Body of pancreas (tissue), 4 donors: ENCODE measurements around the gene LOXL3. TPM values are rescaled to one million over a fixed set of nuclear protein-coding genes. Genes with fewer than 3 reads are reported as not detected.

Experiments
- ATAC-seq: fragments of 150-250 bp; one replicate; pipeline ENCODE4 v1.9.1; 2016
- DNase-seq, 4 donors: peaks; one replicate each; pipeline ENCODE4 v3.0.0-alpha.2; 2019
- H3K27ac ChIP-seq, 4 donors: fragments of 200-600 bp; sonication (generic); 1 replicate in 3 of 4; 2 replicates in 1 of 4; pipeline versions ENCODE4 v1.5.1 to v1.6.1; 2016 to 2019; ENCODE audit warnings: mild to moderate bottlenecking in 1 of 4, mixed read lengths in 1 of 4, moderate library complexity in 1 of 4
- H3K27me3 ChIP-seq, 2 donors: fragments of 200-600 bp; sonication (generic); one replicate each; pipeline ENCODE4 v1.6.0; 2016; ENCODE audit warnings: mild to moderate bottlenecking in 1 of 2
- H3K36me3 ChIP-seq, 2 donors: fragments of 200-600 bp; sonication (generic); replicated peaks in 1 of 2; 2 replicates each; pipeline ENCODE4 v1.5.1; 2016; ENCODE audit warnings: low read depth in 2 of 2; ENCODE audit not compliant: insufficient read depth in 1 of 2
- H3K4me1 ChIP-seq: fragments of 200-600 bp; sonication (generic); one replicate; pipeline ENCODE4 v1.6.0; 2016
- H3K4me3 ChIP-seq, 2 donors: fragments of 200-600 bp; sonication (generic); 1 replicate in 1 of 2; 2 replicates in 1 of 2; pipeline ENCODE4 v1.5.1; 2016 to 2019
- H3K9me3 ChIP-seq, 3 donors: fragments of 200-600 bp; sonication (generic); 1 replicate in 2 of 3; 2 replicates in 1 of 3; pipeline ENCODE4 v1.5.1; 2016
- POLR2A ChIP-seq, 3 donors: fragments of 450-650 bp; IDR thresholded peaks; one replicate each; pipeline ENCODE4 v1.6.1; 2016; ENCODE audit warnings: antibody characterized with exemption in 3 of 3, mild to moderate bottlenecking in 2 of 3
- WGBS, 2 donors: methylation state at CpG; one replicate each; pipeline ENCODE4 v1.1.5; 2017; 5-methylcytosine and 5-hydroxymethylcytosine counted together
- intact Hi-C: fragments of 100-400 bp; cut with DNase I; formaldehyde crosslinking; loops from one replicate; pipeline ENCODE4 v1.15.1; 2023
- total RNA-seq, 2 donors: library from RNA; depleted of rRNA; stranded (reverse); fragments of >200 nt; gene quantifications; one replicate each; pipeline ENCODE4 v1.1.0, GENCODE V29; 2016
- TF ChIP-seq, protein P1 (sequence below), 7 experiments: fragments of 450-650 bp in 4 of 7; fragments of 200-600 bp in 3 of 7; sonication (generic) in 3 of 7; IDR thresholded peaks; one replicate each; pipeline ENCODE4 v1.5.1; 2016 to 2019; ENCODE audit warnings: antibody characterized with exemption in 7 of 7

Gene LOXL3
- total RNA-seq, 2 donors from 2014 or later: 0.33 to 3.1 TPM

DNA sequence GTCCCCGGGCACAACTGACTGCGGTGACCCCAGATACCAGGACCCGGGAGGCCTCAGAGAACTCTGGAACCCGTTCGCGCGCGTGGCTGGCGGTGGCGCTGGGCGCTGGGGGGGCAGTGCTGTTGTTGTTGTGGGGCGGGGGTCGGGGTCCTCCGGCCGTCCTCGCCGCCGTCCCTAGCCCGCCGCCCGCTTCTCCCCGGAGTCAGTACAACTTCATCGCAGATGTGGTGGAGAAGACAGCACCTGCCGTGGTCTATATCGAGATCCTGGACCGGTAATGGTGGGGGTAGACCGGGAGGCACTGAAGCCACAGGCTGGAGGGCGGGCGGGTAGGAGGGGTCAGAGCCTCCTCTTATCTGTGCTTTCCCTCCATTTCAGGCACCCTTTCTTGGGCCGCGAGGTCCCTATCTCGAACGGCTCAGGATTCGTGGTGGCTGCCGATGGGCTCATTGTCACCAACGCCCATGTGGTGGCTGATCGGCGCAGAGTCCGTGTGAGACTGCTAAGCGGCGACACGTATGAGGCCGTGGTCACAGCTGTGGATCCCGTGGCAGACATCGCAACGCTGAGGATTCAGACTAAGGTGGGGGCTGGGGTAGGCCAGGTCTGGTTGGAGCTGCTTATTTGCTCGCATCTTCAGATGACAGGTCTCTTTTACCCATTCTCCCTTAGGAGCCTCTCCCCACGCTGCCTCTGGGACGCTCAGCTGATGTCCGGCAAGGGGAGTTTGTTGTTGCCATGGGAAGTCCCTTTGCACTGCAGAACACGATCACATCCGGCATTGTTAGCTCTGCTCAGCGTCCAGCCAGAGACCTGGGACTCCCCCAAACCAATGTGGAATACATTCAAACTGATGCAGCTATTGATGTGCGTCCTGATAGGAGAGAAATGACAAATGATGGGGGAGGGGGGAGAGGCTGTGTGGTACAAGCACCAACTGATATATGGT lies 23.2 kb downstream of the LOXL3 start:
- Histone ChIP-seq H3K27ac (peak overlapping the region; percentile 8 to 90 (median 68)), H3K4me3 (peak overlapping the region; percentile 37 to 70), H3K27me3 (no peaks in the 10 kb centered on the region), H3K9me3 (no peaks in the 10 kb centered on the region), H3K4me1 (peaks cover 27% of the 10 kb centered on the region), H3K36me3 (peaks cover 0 to 4% of the 10 kb centered on the region in 2 donors)
- ATAC-seq (peak; percentile 13), DNase-seq (peak; percentile 34 to 42 (median 36))
- 4 to 7% methylated on average over 19 to 54 of the region's 54 CpGs for WGBS, 2 donors
- no peak for TF ChIP-seq POLR2A (IDR thresholded peaks at IDR 0.05)
- TF ChIP-seq, protein P1, sequence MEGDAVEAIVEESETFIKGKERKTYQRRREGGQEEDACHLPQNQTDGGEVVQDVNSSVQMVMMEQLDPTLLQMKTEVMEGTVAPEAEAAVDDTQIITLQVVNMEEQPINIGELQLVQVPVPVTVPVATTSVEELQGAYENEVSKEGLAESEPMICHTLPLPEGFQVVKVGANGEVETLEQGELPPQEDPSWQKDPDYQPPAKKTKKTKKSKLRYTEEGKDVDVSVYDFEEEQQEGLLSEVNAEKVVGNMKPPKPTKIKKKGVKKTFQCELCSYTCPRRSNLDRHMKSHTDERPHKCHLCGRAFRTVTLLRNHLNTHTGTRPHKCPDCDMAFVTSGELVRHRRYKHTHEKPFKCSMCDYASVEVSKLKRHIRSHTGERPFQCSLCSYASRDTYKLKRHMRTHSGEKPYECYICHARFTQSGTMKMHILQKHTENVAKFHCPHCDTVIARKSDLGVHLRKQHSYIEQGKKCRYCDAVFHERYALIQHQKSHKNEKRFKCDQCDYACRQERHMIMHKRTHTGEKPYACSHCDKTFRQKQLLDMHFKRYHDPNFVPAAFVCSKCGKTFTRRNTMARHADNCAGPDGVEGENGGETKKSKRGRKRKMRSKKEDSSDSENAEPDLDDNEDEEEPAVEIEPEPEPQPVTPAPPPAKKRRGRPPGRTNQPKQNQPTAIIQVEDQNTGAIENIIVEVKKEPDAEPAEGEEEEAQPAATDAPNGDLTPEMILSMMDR (IDR thresholded peaks at IDR 0.05): no peak
- intact Hi-C loops: no loop called here

DNA sequence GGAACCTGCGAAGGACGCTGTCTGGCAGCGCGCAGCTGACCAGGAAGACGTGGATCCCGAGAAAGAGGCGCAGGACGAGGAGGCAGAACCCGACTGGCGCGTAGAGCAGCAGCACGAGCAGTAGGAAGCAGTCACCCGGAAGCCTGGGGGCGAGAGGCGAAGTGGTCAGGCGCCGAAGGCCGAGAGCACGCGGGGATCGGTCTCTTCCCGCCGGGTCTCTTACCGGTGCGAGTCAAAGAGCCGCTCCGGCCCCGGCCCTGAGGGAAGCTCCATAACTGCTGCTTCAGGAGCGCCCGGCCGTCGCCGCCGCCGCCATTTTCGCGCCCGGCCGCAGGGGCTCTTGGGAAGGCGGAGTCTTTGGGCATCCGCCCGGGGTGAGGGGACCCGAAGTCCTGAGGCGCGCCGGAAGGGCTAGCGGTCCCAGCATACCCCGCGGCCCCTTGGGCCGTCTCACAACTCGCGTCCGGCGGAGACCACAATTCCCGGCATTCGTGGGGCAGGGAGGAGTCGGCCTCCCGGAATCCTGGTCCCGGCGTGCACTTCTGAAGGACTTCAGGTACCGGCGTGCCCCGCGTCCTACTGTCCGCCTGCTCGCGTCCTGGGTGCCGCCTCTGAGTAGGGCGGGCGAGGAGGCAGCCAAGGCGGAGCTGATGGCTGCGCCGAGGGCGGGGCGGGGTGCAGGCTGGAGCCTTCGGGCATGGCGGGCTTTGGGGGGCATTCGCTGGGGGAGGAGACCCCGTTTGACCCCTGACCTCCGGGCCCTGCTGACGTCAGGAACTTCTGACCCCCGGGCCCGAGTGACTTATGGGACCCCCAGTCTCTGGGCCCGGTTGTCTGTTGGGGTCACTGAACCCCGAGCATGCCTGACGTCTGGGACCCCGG lies 24.1 kb downstream of the LOXL3 start, which contains the start of the genes AUP1 and HTRA2:
AUP1 (minus strand) TSS at position 350 of the 882 bp plus-strand sequence; CDS start at position 273, 77 bp downstream.
HTRA2 (plus strand) TSS at position 577 of the 882 bp plus-strand sequence; CDS start at position 651, 74 bp downstream.
- TF ChIP-seq, protein P1 (IDR thresholded peaks at IDR 0.05): peak in 2 of 7 experiments; percentile 8 to 24
- peak; percentile 42 to 92 (median 90) for TF ChIP-seq POLR2A (IDR thresholded peaks at IDR 0.05)
- Histone ChIP-seq H3K4me3 (peak within 1 kb of the TSS; percentile 70 to 82), H3K4me1 (peaks cover 27% of the 10 kb centered on the region), H3K27ac (peak within 1 kb of the TSS; percentile 50 to 90 (median 80)), H3K36me3 (peaks cover 0 to 4% of the 10 kb centered on the region in 2 donors), H3K9me3 (no peaks in the 10 kb centered on the region), H3K27me3 (no peaks in the 10 kb centered on the region)
- 0 to 5% methylated on average over 12 to 86 of the region's 87 CpGs for WGBS, 2 donors
- intact Hi-C loops: loop anchor here (5.0 kb wide), 1 partner anchor 37 kb away; no protein-coding TSS in a partner anchor
- ATAC-seq (peak; percentile 97), DNase-seq (peak; percentile 98 to 99 (median 98))

GRCh38 chr2:74528600-74529356 lies 25.0 kb downstream of the LOXL3 start:
- WGBS, 2 donors: 11 to 15% methylated on average over 23 to 29 of the region's 29 CpGs
- intact Hi-C loops: loop anchor here (5.0 kb wide), 1 partner anchor 36 kb away; no protein-coding TSS in a partner anchor
- Histone ChIP-seq H3K9me3 (no peaks in the 10 kb centered on the region), H3K4me1 (peaks cover 27% of the 10 kb centered on the region), H3K27ac (peak overlapping the region; percentile 50 to 90 (median 80)), H3K27me3 (no peaks in the 10 kb centered on the region), H3K4me3 (peak overlapping the region; percentile 70 to 82), H3K36me3 (peaks cover 0 to 4% of the 10 kb centered on the region in 2 donors)
- DNase-seq (no peak), ATAC-seq (no peak)
- TF ChIP-seq, protein P1 (IDR thresholded peaks at IDR 0.05): no peak
- TF ChIP-seq POLR2A (IDR thresholded peaks at IDR 0.05): no peak

- 90 to 91% methylated on average over 9 of the region's 9 CpGs for WGBS, 2 donors
- no peak overlapping the region for H3K27ac ChIP-seq
- no peak for ATAC-seq
- intact Hi-C loops: loop anchor here (5.0 kb wide), 1 partner anchor 35 kb away; no protein-coding TSS in a partner anchor
- no peaks in the 10 kb centered on the region for H3K27me3 ChIP-seq
- H3K4me1 ChIP-seq: peaks cover 27% of the 10 kb centered on the region
- TF ChIP-seq POLR2A (IDR thresholded peaks at IDR 0.05): no peak
- TF ChIP-seq, protein P1 (IDR thresholded peaks at IDR 0.05): no peak
- no peak for DNase-seq
- H3K36me3 ChIP-seq: peaks cover 0 to 4% of the 10 kb centered on the region in 2 donors
- no peak overlapping the region for H3K4me3 ChIP-seq
- H3K9me3 ChIP-seq: no peaks in the 10 kb centered on the region
These were observed 26.0 kb downstream of the LOXL3 start for GRCh38 chr2:74527741-74528140.
